ENCODE measurements around the gene IP6K2. TPM values are rescaled to one million over a fixed set of nuclear protein-coding genes. Genes with fewer than 3 reads are reported as not detected.

IP6K2 gene
- total and polyA plus RNA-seq, 7 donors: 14.0 to 36.8 (median 22.5) TPM

DNA sequence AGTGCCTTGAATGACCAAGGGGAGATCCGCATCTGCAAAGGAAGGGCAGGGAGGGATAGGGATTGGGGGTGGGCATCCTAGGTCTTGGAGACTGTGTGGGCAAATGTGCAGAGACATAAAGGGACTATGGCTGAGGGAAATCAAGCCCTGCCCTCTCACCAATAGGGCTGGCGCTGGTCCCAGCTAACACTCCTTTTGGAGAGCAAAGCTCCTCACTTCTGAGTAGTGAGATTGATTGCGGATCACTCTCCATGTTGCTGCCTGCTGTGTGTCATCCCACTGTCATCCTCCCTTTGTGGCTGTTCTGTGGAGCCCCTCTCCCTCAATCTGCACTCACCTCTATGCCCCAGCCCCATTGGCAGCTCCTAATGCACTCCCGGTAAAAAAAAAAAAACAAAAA lies 52.1 kb downstream of the IP6K2 start:
- ATAC-seq: no peak

DNA sequence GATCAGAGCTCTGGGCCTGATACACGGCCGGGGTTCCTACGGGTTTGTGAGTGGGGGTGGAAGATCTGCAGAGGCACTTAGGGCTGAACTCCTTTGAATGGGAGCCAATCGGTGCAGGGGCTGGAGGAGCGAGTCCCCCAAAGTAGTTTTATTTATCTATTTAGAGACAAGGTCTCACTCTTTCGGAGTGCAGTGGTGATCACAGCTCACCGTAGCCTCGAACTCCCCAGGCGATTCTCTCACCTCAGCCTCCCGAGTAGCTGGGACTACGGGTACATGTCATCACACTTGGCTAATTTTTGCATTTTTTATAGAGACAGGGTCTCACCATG lies 52.7 kb downstream of the IP6K2 start:
- no peak for DNase-seq
- Histone ChIP-seq H3K27me3 (ENCODE audit: insufficient read depth in 3 of 3, low read length in 2 of 3) (peaks cover 0 to 47% (median 20%) of the 10 kb centered on the region in 3 donors), H3K27ac (no peak overlapping the region), H3K4me3 (peak overlapping the region; percentile 63), H3K36me3 (ENCODE audit: insufficient read depth in 1 of 2, low read depth in 1 of 2) (no peaks in the 10 kb centered on the region), H3K4me1 (peaks cover 19% of the 10 kb centered on the region), H3K9me3 (no peaks in the 10 kb centered on the region)
- no peak for ATAC-seq
- TF ChIP-seq CTCF (IDR thresholded peaks at IDR 0.05): peak; percentile 3
- 52 to 56% (median 52%) methylated on average over 11 of the region's 11 CpGs for WGBS, 3 donors
- intact Hi-C loops (cut with DNase I): no loop called here

More for the DNA sequence above, 52.1 kb downstream of the IP6K2 start:
- Histone ChIP-seq H3K4me3 (no peak overlapping the region), H3K36me3 (ENCODE audit: insufficient read depth in 1 of 2, low read depth in 1 of 2) (no peaks in the 10 kb centered on the region), H3K27ac (no peak overlapping the region), H3K4me1 (peaks cover 19% of the 10 kb centered on the region), H3K9me3 (no peaks in the 10 kb centered on the region), H3K27me3 (ENCODE audit: insufficient read depth in 3 of 3, low read length in 2 of 3) (peaks cover 0 to 45% (median 20%) of the 10 kb centered on the region in 3 donors)
- no peak for TF ChIP-seq CTCF (IDR thresholded peaks at IDR 0.05)
- intact Hi-C loops (cut with DNase I): no loop called here
- 81 to 85% (median 84%) methylated on average over 3 to 4 of the region's 4 CpGs for WGBS, 3 donors
- no peak for DNase-seq

DNA sequence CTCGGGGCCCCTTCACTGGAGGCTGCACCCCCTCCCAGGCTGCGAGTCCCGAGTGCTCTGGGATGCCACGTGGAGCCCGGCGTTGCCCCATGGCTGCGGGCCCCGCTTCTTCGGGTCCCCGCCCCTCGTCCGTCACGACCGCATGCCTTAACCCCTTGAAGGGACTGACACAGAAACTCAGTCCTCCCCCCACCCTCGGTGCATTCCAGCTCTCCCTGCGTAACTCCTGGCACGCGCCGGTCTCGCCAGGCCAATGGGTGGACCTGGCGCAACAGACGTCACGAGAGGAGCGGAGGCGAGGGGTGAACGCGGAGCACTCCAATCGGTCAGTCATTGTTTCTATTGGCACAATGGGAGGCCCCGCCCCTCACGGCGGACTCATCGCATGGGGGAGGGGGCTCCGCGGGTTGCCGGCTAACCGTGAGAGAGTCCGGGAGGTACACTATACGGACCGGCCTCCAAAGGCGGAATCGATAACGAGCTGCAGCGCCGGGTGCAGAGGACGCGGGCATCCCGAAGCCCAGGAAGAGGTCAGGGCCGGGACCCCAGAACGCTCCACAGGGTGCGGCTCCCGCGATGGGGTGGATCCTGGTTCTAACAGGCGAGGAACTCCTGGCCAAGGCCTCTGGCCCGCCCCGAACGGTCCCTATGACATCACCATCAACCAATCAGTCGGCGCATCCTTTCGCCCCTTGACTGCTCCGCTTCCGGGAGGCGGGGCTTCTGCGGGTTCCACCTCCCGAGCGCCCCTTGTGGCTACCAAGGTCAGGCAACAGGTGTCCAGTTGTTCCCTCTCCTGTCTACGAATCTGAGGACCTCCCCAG lies 53.3 kb downstream of the IP6K2 start:
- H3K4me3 ChIP-seq: peak overlapping the region; percentile 63
- H3K4me1 ChIP-seq: peaks cover 19% of the 10 kb centered on the region
- DNase-seq (peak; percentile 83 to 88), ATAC-seq (peak; percentile 59 to 81 (median 74))
- H3K27me3 ChIP-seq (ENCODE audit: insufficient read depth in 3 of 3, low read length in 2 of 3): peaks cover 0 to 47% (median 20%) of the 10 kb centered on the region in 3 donors
- H3K36me3 ChIP-seq (ENCODE audit: insufficient read depth in 1 of 2, low read depth in 1 of 2): no peaks in the 10 kb centered on the region
- intact Hi-C loops (cut with DNase I): no loop called here
- no peaks in the 10 kb centered on the region for H3K9me3 ChIP-seq
- no peak overlapping the region for H3K27ac ChIP-seq
- TF ChIP-seq CTCF (IDR thresholded peaks at IDR 0.05): peak; percentile 39
- WGBS, 3 donors: 0 to 1% (median 1%) methylated on average over 58 to 66 of the region's 66 CpGs

DNA sequence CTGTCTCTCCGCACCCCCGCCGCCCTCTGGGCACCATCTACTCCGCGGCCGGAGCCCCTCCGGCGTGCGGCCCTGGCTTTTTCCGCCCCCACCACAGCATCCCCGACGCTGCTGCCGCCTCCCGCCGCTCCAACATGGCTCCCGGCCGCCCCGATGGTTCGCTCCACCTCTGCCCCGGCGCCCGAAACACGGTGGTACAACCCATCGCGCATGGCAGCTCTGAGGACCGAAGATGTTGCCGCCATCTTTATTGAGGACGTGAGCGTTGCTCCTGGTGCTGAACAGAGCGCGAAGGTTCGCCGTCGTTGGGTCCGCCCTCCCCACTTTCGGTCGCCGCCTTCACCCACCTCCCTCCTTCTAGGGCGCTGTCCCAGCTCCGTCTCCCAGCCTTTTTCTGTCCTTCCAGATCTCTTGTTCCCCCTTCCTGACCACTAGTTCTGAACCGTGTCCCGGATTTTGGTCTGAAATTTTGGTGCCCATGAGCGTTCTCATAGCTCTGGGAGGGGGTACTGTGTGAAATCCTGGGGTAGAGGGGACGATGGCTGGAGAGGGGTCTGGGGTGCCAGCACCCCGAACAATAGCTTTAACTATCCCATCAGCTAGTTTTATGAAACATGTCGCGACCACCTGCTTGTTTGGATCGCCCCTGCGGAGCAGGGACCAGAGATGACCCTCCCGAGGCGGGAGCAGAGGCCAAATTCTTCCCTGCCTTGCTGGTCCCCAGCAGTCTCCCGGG lies 54.1 kb downstream of the IP6K2 start, which contains the start of gene CELSR3:
CELSR3 (minus strand) TSS at position 134 of the 736 bp plus-strand sequence. CDS start 252 bp downstream, outside the sequence.
- TF ChIP-seq CTCF (IDR thresholded peaks at IDR 0.05): no peak
- DNase-seq (peak; percentile 47 to 61), ATAC-seq (peak in 1 of 4 donors; percentile 21)
- Histone ChIP-seq H3K36me3 (ENCODE audit: insufficient read depth in 1 of 2, low read depth in 1 of 2) (no peaks in the 10 kb centered on the region), H3K27me3 (ENCODE audit: insufficient read depth in 3 of 3, low read length in 2 of 3) (peaks cover 0 to 47% (median 20%) of the 10 kb centered on the region in 3 donors), H3K4me3 (peak within 1 kb of the TSS; percentile 63), H3K4me1 (peaks cover 19% of the 10 kb centered on the region), H3K27ac (no peak within 1 kb of the TSS), H3K9me3 (no peaks in the 10 kb centered on the region)
- 0 to 1% (median 1%) methylated on average over 46 to 52 of the region's 52 CpGs for WGBS, 3 donors
- intact Hi-C loops (cut with DNase I): no loop called here

Measured in psoas muscle (tissue), 8 donors.